Testis (tissue), 3 donors: ENCODE results near the gene CDH23. TPM values are rescaled to one million over a fixed set of nuclear protein-coding genes. Genes with fewer than 3 reads are reported as not detected.

Source experiments
- DNase-seq: peaks from one replicate; pipeline ENCODE4 v3.0.0-alpha.2; 2019
- H3K27ac ChIP-seq, 2 donors: fragments of 200-600 bp; sonication (generic); one replicate each; pipeline ENCODE4 v1.5.1; 2019
- H3K27me3 ChIP-seq: fragments of 200-600 bp; sonication (generic); one replicate; pipeline ENCODE4 v1.5.1; 2019
- H3K36me3 ChIP-seq: fragments of 200-600 bp; sonication (generic); one replicate; pipeline ENCODE4 v1.5.1; 2017; ENCODE audit warnings: low read depth; ENCODE audit errors: missing control alignments
- H3K4me1 ChIP-seq: fragments of 200-600 bp; sonication (generic); one replicate; pipeline ENCODE4 v1.5.1; 2019
- H3K4me3 ChIP-seq, 2 donors: fragments of 200-600 bp; sonication (generic); one replicate each; pipeline ENCODE4 v1.5.1; 2017 to 2019
- H3K9me3 ChIP-seq: fragments of 200-600 bp; sonication (generic); one replicate; pipeline ENCODE4 v1.5.1; 2017
- CTCF ChIP-seq, 3 experiments: fragments of 450-650 bp in 2 of 3; fragments of 200-600 bp in 1 of 3; sonication (generic) in 1 of 3; IDR thresholded peaks; one replicate each; pipeline ENCODE4 v1.5.1; 2016 to 2019; ENCODE audit warnings: antibody characterized with exemption in 3 of 3, mild to moderate bottlenecking in 2 of 3, moderate library complexity in 1 of 3
- POLR2A ChIP-seq: fragments of 450-650 bp; IDR thresholded peaks from one replicate; pipeline ENCODE4 v1.6.1; 2017; ENCODE audit warnings: antibody characterized with exemption, mild to moderate bottlenecking, moderate library complexity
- WGBS, 2 donors: methylation state at CpG; one replicate each; pipeline ENCODE4 v1.1.5; 2018; 5-methylcytosine and 5-hydroxymethylcytosine counted together
- intact Hi-C: fragments of 100-400 bp; cut with DNase I; formaldehyde crosslinking; loops from one replicate; pipeline ENCODE4 v1.15.1; 2023; ENCODE audit warnings: low total_unique reads
- polyA plus RNA-seq: library from polyadenylated mRNA; stranded (reverse); fragments of 350-450 nt; fragmentation: Illumina TruSeq; extraction: RNeasy Lipid Tissue Mini Kit (QIAGEN cat#74804); gene quantifications from one replicate; pipeline ENCODE4 v1.2.3, GENCODE V29; 2014; ENCODE audit warnings: low read depth, low replicate concordance; ENCODE audit not compliant: insufficient read depth
- total RNA-seq, 2 donors: library from RNA; depleted of rRNA; stranded (reverse); fragments of >200 nt; gene quantifications; one replicate each; pipeline ENCODE4 v1.2.3, GENCODE V29; 2016

Gene CDH23
- total and polyA plus RNA-seq, 3 donors from 2014 or later, result 29.8 to 125 (median 81.7) TPM

GRCh38 chr10:71769279-71769823 lies 372.6 kb downstream of the CDH23 start:
- no peaks in the 10 kb centered on the region for H3K27me3 ChIP-seq
- H3K4me3 ChIP-seq, result no peak overlapping the region
- no peaks in the 10 kb centered on the region for H3K36me3 ChIP-seq
- H3K27ac ChIP-seq, result peak overlapping the region; percentile 79 to 82
- no peak for TF ChIP-seq POLR2A
- WGBS, 2 donors, result 42 to 47% methylated on average over 5 of the region's 5 CpGs
- no peak for DNase-seq
- intact Hi-C loops, result no loop called here
- H3K4me1 ChIP-seq, result peaks cover 58% of the 10 kb centered on the region
- H3K9me3 ChIP-seq, result no peaks in the 10 kb centered on the region

GRCh38 chr10:71770255-71770654 lies 373.5 kb downstream of the CDH23 start:
- no peak overlapping the region for H3K4me3 ChIP-seq

GRCh38 chr10:71770789-71771188 lies 374.1 kb downstream of the CDH23 start:
- no peaks in the 10 kb centered on the region for H3K27me3 ChIP-seq
- WGBS, 2 donors, result 64 to 81% methylated on average over 3 of the region's 3 CpGs
- H3K9me3 ChIP-seq, result no peaks in the 10 kb centered on the region
- H3K27ac ChIP-seq, result peak overlapping the region; percentile 79 to 82
- no peak overlapping the region for H3K4me3 ChIP-seq
- TF ChIP-seq CTCF (IDR thresholded peaks at IDR 0.05) (no peak), POLR2A (no peak)
- intact Hi-C loops, result loop anchor here (10.0 kb wide), 1 partner anchor 56 kb away; the partner anchor contains the start of gene C10orf105
- DNase-seq, result peak; percentile 33
- H3K36me3 ChIP-seq, result no peaks in the 10 kb centered on the region
- peaks cover 58% of the 10 kb centered on the region for H3K4me1 ChIP-seq

More at GRCh38 chr10:71770255-71770654, 373.5 kb downstream of the CDH23 start:
- TF ChIP-seq CTCF (IDR thresholded peaks at IDR 0.05), result no peak
- TF ChIP-seq POLR2A, result no peak
- no peaks in the 10 kb centered on the region for H3K36me3 ChIP-seq
- 96% methylated on average over 3 of the region's 3 CpGs; no CpG with 5 or more reads in 1 of the 2 donors for WGBS, 2 donors
- no peaks in the 10 kb centered on the region for H3K27me3 ChIP-seq
- intact Hi-C loops, result loop anchor here (10.0 kb wide), 1 partner anchor 55 kb away; the partner anchor contains the start of gene C10orf105
- H3K4me1 ChIP-seq, result peaks cover 58% of the 10 kb centered on the region
- DNase-seq, result no peak
- peak overlapping the region; percentile 79 to 82 for H3K27ac ChIP-seq
- H3K9me3 ChIP-seq, result no peaks in the 10 kb centered on the region

GRCh38 chr10:71771204-71771603 lies 374.5 kb downstream of the CDH23 start:
- peaks cover 56% of the 10 kb centered on the region for H3K4me1 ChIP-seq

More at GRCh38 chr10:71771204-71771603, 374.5 kb downstream of the CDH23 start:
- 42 to 70% methylated on average over 2 of the region's 2 CpGs for WGBS, 2 donors
- no peaks in the 10 kb centered on the region for H3K9me3 ChIP-seq
- no peaks in the 10 kb centered on the region for H3K36me3 ChIP-seq
- intact Hi-C loops, result loop anchor here (10.0 kb wide), 1 partner anchor 56 kb away; the partner anchor contains the start of gene C10orf105
- peak overlapping the region; percentile 79 to 82 for H3K27ac ChIP-seq
- no peak overlapping the region for H3K4me3 ChIP-seq
- TF ChIP-seq POLR2A (no peak), CTCF (IDR thresholded peaks at IDR 0.05) (no peak)
- H3K27me3 ChIP-seq, result no peaks in the 10 kb centered on the region
- peak; percentile 81 for DNase-seq
